Naive thymus-derived CD4-positive, alpha-beta T cell (primary cell): ENCODE measurements around the gene MKNK1. TPM values are rescaled to one million over a fixed set of nuclear protein-coding genes. Genes with fewer than 3 reads are reported as not detected.

Experiments used
- ATAC-seq: fragments of 150-1000 bp; cut with Tn5 transposase; 2 replicates; pipeline ENCODE4 v1.10.0; 2021; ENCODE audit warnings: mild to moderate bottlenecking, moderate library complexity
- CTCF ChIA-PET: fragments of 350-600 bp; sonication (Branson Sonifier 250); formaldehyde crosslinking; loops from one replicate; lab custom pipeline; 2021; ENCODE audit warnings: antibody characterized with exemption; lab: Charles Lee
- POLR2A ChIA-PET: fragments of 350-600 bp; sonication (Branson Sonifier 250); formaldehyde crosslinking; loops from one replicate; lab custom pipeline; 2021; ENCODE audit warnings: antibody characterized with exemption, inconsistent platforms; lab: Charles Lee
- DNase-seq, 9 donors: peaks; one replicate each; pipeline versions ENCODE4 v3.0.0 to v3.0.0-alpha.2; 2020 to 2022; ENCODE audit warnings: mixed read lengths in 1 of 9
- H3K27ac ChIP-seq: one replicate; pipeline ENCODE4 v1.7.0; 2013; ENCODE audit warnings: mild to moderate bottlenecking, low read depth, low read length, moderate library complexity
- H3K27me3 ChIP-seq, 2 donors: one replicate each; pipeline ENCODE4 v1.7.0; 2013; ENCODE audit warnings: low read length in 2 of 2, mild to moderate bottlenecking in 2 of 2, moderate library complexity in 2 of 2; ENCODE audit not compliant: control insufficient read depth in 2 of 2, insufficient read depth in 2 of 2
- H3K36me3 ChIP-seq, 3 experiments: 1 replicate in 2 of 3; 2 replicates in 1 of 3; pipeline ENCODE4 v1.7.0; 2013; ENCODE audit warnings: low read length in 3 of 3, mild to moderate bottlenecking in 3 of 3, moderate library complexity in 1 of 3; ENCODE audit not compliant: insufficient read depth in 3 of 3, control insufficient read depth in 2 of 3
- H3K4me1 ChIP-seq, 2 donors: one replicate each; pipeline ENCODE4 v1.7.0; 2013; ENCODE audit warnings: low read length in 2 of 2, mild to moderate bottlenecking in 2 of 2, moderate library complexity in 1 of 2; ENCODE audit not compliant: control insufficient read depth in 2 of 2, insufficient read depth in 2 of 2
- H3K4me3 ChIP-seq: 2 replicates; pipeline ENCODE4 v1.7.0; 2013; ENCODE audit warnings: mild to moderate bottlenecking, low read length
- H3K9me3 ChIP-seq, 3 experiments: 1 replicate in 2 of 3; 2 replicates in 1 of 3; pipeline ENCODE4 v1.7.0; 2013; ENCODE audit warnings: low read length in 3 of 3; ENCODE audit not compliant: control insufficient read depth in 2 of 3
- H3K27ac Mint-ChIP-seq, 9 donors: one replicate each; pipeline ENCODE4 v1.8.0; 2020 to 2022; ENCODE audit warnings: mixed read lengths in 9 of 9, mild to moderate bottlenecking in 8 of 9, moderate library complexity in 5 of 9, inconsistent platforms in 2 of 9
- H3K27me3 Mint-ChIP-seq, 5 donors: one replicate each; pipeline ENCODE4 v1.8.0; 2021 to 2022; ENCODE audit warnings: mixed read lengths in 5 of 5, mild to moderate bottlenecking in 1 of 5
- H3K36me3 Mint-ChIP-seq, 5 donors: one replicate each; pipeline ENCODE4 v1.8.0; 2020 to 2022; ENCODE audit warnings: mixed read lengths in 5 of 5, mild to moderate bottlenecking in 3 of 5, inconsistent platforms in 1 of 5
- H3K4me1 Mint-ChIP-seq, 7 donors: one replicate each; pipeline ENCODE4 v1.8.0; 2020 to 2022; ENCODE audit warnings: mixed read lengths in 7 of 7, mild to moderate bottlenecking in 3 of 7, inconsistent platforms in 1 of 7
- H3K4me3 Mint-ChIP-seq, 10 donors: one replicate each; pipeline ENCODE4 v1.8.0; 2020 to 2022; ENCODE audit warnings: mild to moderate bottlenecking in 10 of 10, mixed read lengths in 10 of 10, moderate library complexity in 6 of 10, inconsistent platforms in 2 of 10
- H3K9me3 Mint-ChIP-seq, 11 donors: one replicate each; pipeline ENCODE4 v1.8.0; 2020 to 2022; ENCODE audit warnings: mixed read lengths in 11 of 11, mild to moderate bottlenecking in 4 of 11, inconsistent platforms in 1 of 11, moderate library complexity in 1 of 11
- intact Hi-C, 2 donors: fragments of 100-400 bp; cut with micrococcal nuclease; formaldehyde crosslinking; loops; one replicate each; pipeline ENCODE4 v1.15.1; 2023
- polyA plus RNA-seq, 2 donors: library from polyadenylated mRNA; unstranded; fragments of 300-500 nt; fragmentation: Illumina TruSeq; gene quantifications; one replicate each; pipeline ENCODE4 v1.2.3, GENCODE V29; 2021
- total RNA-seq, 6 experiments: library from RNA in 5 of 6; stranded (reverse) in 5 of 6; gene quantifications; 1 replicate in 5 of 6; 2 replicates in 1 of 6; pipeline ENCODE4 v1.2.3 and lab custom pipeline; 2021 to 2026

The MKNK1 gene
- total and polyA plus RNA-seq, 7 experiments from 2014 or later, result 21.9 to 80.1 (median 53.3) TPM

- Mint-ChIP-seq H3K4me3 (no peak overlapping the region), H3K4me1 (peaks cover 0 to 23% (median 3%) of the 10 kb centered on the region in 7 donors), H3K27ac (no peak overlapping the region), H3K36me3 (peaks cover 7 to 62% (median 32%) of the 10 kb centered on the region in 5 donors), H3K9me3 (no peaks in the 10 kb centered on the region), H3K27me3 (no peaks in the 10 kb centered on the region)
- ChIA-PET POLR2A (no interaction called here), CTCF (no interaction called here)
- DNase-seq, result no peak
- Histone ChIP-seq H3K9me3 (no peaks in the 10 kb centered on the region), H3K4me3 (no peak overlapping the region), H3K4me1 (peaks cover 0 to 8% of the 10 kb centered on the region in 2 donors), H3K27me3 (no peaks in the 10 kb centered on the region), H3K27ac (no peak overlapping the region), H3K36me3 (peaks cover 0 to 48% (median 0%) of the 10 kb centered on the region in 3 experiments)
- no peak for ATAC-seq
- intact Hi-C loops, result no loop called here
Observed at GRCh38 chr1:46575778-46576177, 28.3 kb downstream of the MKNK1 start.

DNA sequence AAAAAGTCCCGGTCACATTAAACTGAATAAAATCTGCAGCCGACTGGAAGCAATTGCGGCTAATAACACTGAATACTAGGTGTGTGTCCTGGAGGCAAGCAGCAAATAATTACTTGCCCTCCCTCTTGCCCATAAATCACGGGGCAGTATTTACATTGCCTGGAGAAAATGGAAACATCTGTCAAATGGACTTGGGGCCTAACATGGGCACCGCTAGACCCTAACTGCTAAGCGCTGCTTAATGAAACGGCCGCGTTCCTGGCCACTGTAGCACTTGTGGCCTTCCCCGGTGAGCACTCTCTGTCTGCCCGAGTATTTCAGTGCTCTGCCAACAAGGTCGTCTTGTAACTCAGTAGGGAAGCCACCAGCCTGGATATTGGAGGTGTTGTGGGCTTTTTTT is 28.8 kb downstream of the MKNK1 start:
- Histone ChIP-seq H3K27me3 (no peaks in the 10 kb centered on the region), H3K4me3 (no peak overlapping the region), H3K27ac (no peak overlapping the region), H3K9me3 (no peaks in the 10 kb centered on the region), H3K4me1 (peaks cover 0 to 3% of the 10 kb centered on the region in 2 donors), H3K36me3 (peaks cover 0 to 44% (median 0%) of the 10 kb centered on the region in 3 experiments)
- Mint-ChIP-seq H3K27ac (no peak overlapping the region), H3K9me3 (no peaks in the 10 kb centered on the region), H3K36me3 (peaks cover 7 to 58% (median 31%) of the 10 kb centered on the region in 5 donors), H3K4me1 (peaks cover 0 to 18% (median 0%) of the 10 kb centered on the region in 7 donors), H3K4me3 (no peak overlapping the region), H3K27me3 (no peaks in the 10 kb centered on the region)
- intact Hi-C loops, result no loop called here
- ChIA-PET POLR2A (no interaction called here), CTCF (no interaction called here)
- DNase-seq (no peak), ATAC-seq (no peak)

DNA sequence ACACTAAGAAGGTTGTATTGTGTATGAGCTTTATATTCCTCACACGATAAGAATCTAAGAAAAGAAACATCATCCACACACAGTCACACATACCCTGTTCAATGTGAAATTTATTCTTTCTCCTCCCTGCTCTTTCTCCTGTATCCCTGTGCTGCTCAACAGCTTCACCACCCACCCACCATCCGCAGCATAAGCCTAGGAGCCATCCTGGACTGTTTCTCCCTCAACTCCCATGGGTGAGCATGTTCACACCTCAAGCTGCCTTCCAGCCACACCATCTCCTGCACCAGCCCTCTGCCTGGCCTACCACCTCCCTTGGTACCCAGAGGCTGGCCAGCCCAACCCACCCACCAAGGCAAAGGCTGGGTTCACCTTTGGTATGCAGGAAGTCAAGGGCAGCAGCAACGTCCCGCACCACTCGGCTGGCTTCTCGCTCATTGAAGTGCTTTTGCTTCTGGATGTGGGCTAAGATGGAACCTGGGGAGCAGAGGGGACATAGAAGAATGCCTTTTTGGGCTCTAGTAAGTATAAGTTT is 32.3 kb downstream of the MKNK1 start:
- H3K36me3 ChIP-seq, result peaks cover 0 to 26% (median 0%) of the 10 kb centered on the region in 3 experiments
- intact Hi-C loops, result no loop called here
- no peaks in the 10 kb centered on the region for H3K27me3 ChIP-seq
- Mint-ChIP-seq H3K4me3 (no peak overlapping the region), H3K36me3 (peaks cover 3 to 58% (median 28%) of the 10 kb centered on the region in 5 donors), H3K27me3 (no peaks in the 10 kb centered on the region), H3K27ac (peak overlapping the region in 1 of 9 donors; percentile 12), H3K4me1 (peaks cover 0 to 3% (median 0%) of the 10 kb centered on the region in 7 donors), H3K9me3 (no peaks in the 10 kb centered on the region)
- no peaks in the 10 kb centered on the region for H3K4me1 ChIP-seq
- no peaks in the 10 kb centered on the region for H3K9me3 ChIP-seq
- ATAC-seq (no peak), DNase-seq (no peak)
- ChIA-PET POLR2A (no interaction called here), CTCF (no interaction called here)
- H3K4me3 ChIP-seq, result no peak overlapping the region
- H3K27ac ChIP-seq, result no peak overlapping the region

DNA sequence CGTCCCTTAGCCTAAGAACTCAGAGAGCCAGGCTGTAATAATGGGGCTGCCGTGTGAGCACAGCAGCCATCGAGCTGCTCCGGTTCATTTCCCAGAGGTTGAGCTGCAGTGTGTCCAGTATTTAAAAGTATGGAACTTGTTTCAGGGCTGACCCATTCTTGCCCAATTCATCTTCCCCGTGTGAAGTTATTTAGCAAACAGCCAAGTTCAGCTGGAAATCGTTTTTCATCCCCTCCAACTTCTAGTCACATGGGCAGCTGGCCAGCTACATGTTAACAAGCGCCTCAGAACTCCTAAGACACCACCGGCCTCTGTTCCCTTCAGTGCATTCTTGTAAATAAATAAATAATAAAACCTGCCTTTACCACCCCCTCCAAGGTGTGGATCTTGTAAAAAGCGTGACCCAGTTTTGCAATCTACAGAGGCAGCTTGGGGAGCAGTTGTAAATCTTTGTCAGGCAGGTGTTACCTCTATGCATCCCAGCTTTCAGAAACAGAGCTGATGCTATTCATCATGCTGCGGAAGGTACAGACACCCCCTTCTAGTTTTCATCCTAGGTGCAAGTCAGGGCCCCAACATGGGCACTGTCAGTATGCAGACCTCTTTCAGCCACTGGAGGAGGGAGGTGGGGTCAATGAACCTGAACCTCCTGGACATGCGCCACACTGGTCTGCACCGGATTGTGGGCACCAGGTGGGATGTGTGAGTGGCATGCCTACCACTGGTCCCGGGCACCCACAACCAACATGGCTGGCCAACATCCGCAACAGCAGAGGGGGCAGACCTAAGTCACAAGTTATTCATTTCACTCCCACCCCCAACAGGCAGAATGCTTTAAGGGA is 34.0 kb downstream of the MKNK1 start:
- CTCF ChIA-PET, result interaction anchor here (0.7 kb wide), 1 partner anchor 13 kb away, joined by 4 read pairs; no protein-coding TSS in a partner anchor
- ATAC-seq (no peak), DNase-seq (no peak)
- H3K27ac ChIP-seq, result no peak overlapping the region
- H3K9me3 Mint-ChIP-seq, result no peaks in the 10 kb centered on the region
- no peaks in the 10 kb centered on the region for H3K27me3 Mint-ChIP-seq
- no peaks in the 10 kb centered on the region for H3K4me1 ChIP-seq
- intact Hi-C loops, result no loop called here
- H3K27me3 ChIP-seq, result no peaks in the 10 kb centered on the region
- peaks cover 3 to 57% (median 31%) of the 10 kb centered on the region in 5 donors for H3K36me3 Mint-ChIP-seq
- no peak overlapping the region for H3K4me3 ChIP-seq
- no peaks in the 10 kb centered on the region for H3K9me3 ChIP-seq
- no peak overlapping the region for H3K27ac Mint-ChIP-seq
- no peak overlapping the region for H3K4me3 Mint-ChIP-seq
- H3K4me1 Mint-ChIP-seq, result peaks cover 0 to 3% (median 0%) of the 10 kb centered on the region in 7 donors
- POLR2A ChIA-PET, result no interaction called here
- peaks cover 0 to 15% (median 0%) of the 10 kb centered on the region in 3 experiments for H3K36me3 ChIP-seq

GRCh38 chr1:46569116-46569515 is 35.0 kb downstream of the MKNK1 start:
- Histone ChIP-seq H3K27me3 (no peaks in the 10 kb centered on the region), H3K4me3 (no peak overlapping the region), H3K4me1 (no peaks in the 10 kb centered on the region), H3K9me3 (no peaks in the 10 kb centered on the region), H3K27ac (no peak overlapping the region), H3K36me3 (peaks cover 0 to 20% (median 0%) of the 10 kb centered on the region in 3 experiments)
- peaks cover 3 to 57% (median 30%) of the 10 kb centered on the region in 5 donors for H3K36me3 Mint-ChIP-seq
- H3K4me1 Mint-ChIP-seq, result peaks cover 0 to 3% (median 0%) of the 10 kb centered on the region in 7 donors
- intact Hi-C loops, result no loop called here
- DNase-seq, result no peak
- CTCF ChIA-PET, result no interaction called here
- no peaks in the 10 kb centered on the region for H3K27me3 Mint-ChIP-seq
- no peak overlapping the region for H3K27ac Mint-ChIP-seq
- POLR2A ChIA-PET, result no interaction called here
- ATAC-seq, result no peak
- H3K9me3 Mint-ChIP-seq, result no peaks in the 10 kb centered on the region
- H3K4me3 Mint-ChIP-seq, result no peak overlapping the region

GRCh38 chr1:46568461-46568891 is 35.6 kb downstream of the MKNK1 start:
- POLR2A ChIA-PET, result no interaction called here
- H3K9me3 ChIP-seq, result no peaks in the 10 kb centered on the region
- H3K36me3 Mint-ChIP-seq, result peaks cover 3 to 56% (median 29%) of the 10 kb centered on the region in 5 donors
- H3K9me3 Mint-ChIP-seq, result no peaks in the 10 kb centered on the region
- no peaks in the 10 kb centered on the region for H3K4me1 ChIP-seq
- no peaks in the 10 kb centered on the region for H3K27me3 Mint-ChIP-seq
- no peak overlapping the region for H3K27ac ChIP-seq
- no peak overlapping the region for H3K4me3 ChIP-seq
- intact Hi-C loops, result no loop called here
- DNase-seq, result no peak
- CTCF ChIA-PET, result no interaction called here
- no peak overlapping the region for H3K4me3 Mint-ChIP-seq
- H3K4me1 Mint-ChIP-seq, result peaks cover 0 to 3% (median 0%) of the 10 kb centered on the region in 7 donors
- H3K36me3 ChIP-seq, result peaks cover 0 to 22% (median 0%) of the 10 kb centered on the region in 3 experiments
- no peak for ATAC-seq
- H3K27me3 ChIP-seq, result no peaks in the 10 kb centered on the region
- no peak overlapping the region for H3K27ac Mint-ChIP-seq
